HepG2 (cell line): ENCODE results near the gene CDH23. TPM values are rescaled to one million over a fixed set of nuclear protein-coding genes. Genes with fewer than 3 reads are reported as not detected.

Experiments used
- ADNP ChIP-seq: sonication (generic); formaldehyde crosslinking; IDR thresholded peaks from 2 replicates; pipeline ENCODE4 v1.4.0; 2020; ENCODE audit warnings: missing genetic modification reagents
- CEBPB ChIP-seq: IDR thresholded peaks from 2 replicates; pipeline ENCODE4 v1.6.1; 2011; ENCODE audit warnings: low read depth, low read length, improper control_type of control experiment, borderline replicate concordance
- CREBL2 ChIP-seq: sonication (generic); formaldehyde crosslinking; IDR thresholded peaks from 2 replicates; pipeline ENCODE4 v1.8.1; 2023; ENCODE audit warnings: missing genetic modification reagents, mild to moderate bottlenecking, borderline replicate concordance
- ETV6 ChIP-seq: sonication (generic); formaldehyde crosslinking; conservative IDR thresholded peaks from 2 replicates; pipeline ENCODE4 v1.4.0; 2020; ENCODE audit warnings: missing genetic modification reagents
- HBP1 ChIP-seq: IDR thresholded peaks from 2 replicates; pipeline ENCODE4 v1.6.1; 2016; ENCODE audit warnings: low read depth, control low read depth
- KDM1A ChIP-seq: IDR thresholded peaks from 2 replicates; pipeline ENCODE4 v1.6.1; 2016; ENCODE audit warnings: missing compliant biosample characterization
- MBD4 ChIP-seq: IDR thresholded peaks from 2 replicates; pipeline ENCODE4 v1.6.1; 2012; ENCODE audit warnings: low read length, inconsistent platforms, borderline replicate concordance
- MXD1 ChIP-seq: sonication (generic); formaldehyde crosslinking; IDR thresholded peaks from 2 replicates; pipeline ENCODE4 v1.4.0; 2020; ENCODE audit warnings: mild to moderate bottlenecking, missing genetic modification reagents
- NFATC3 ChIP-seq: sonication (generic); formaldehyde crosslinking; IDR thresholded peaks from 2 replicates; pipeline ENCODE4 v1.5.1; 2020; ENCODE audit warnings: mild to moderate bottlenecking, missing genetic modification reagents
- PBX2 ChIP-seq: IDR thresholded peaks from 2 replicates; pipeline ENCODE4 v1.6.1; 2016; ENCODE audit warnings: control low read depth
- PLSCR1 ChIP-seq: sonication (generic); formaldehyde crosslinking; IDR thresholded peaks from 2 replicates; pipeline ENCODE4 v1.5.0; 2020; ENCODE audit warnings: missing genetic modification reagents, mild to moderate bottlenecking, borderline replicate concordance
- RBM39 ChIP-seq: fragments of 200-400 bp; formaldehyde crosslinking; IDR thresholded peaks from one replicate; pipeline ENCODE4 v1.6.1; 2018; ENCODE audit warnings: antibody characterized with exemption, mild to moderate bottlenecking, low read depth, low read length; ENCODE audit not compliant: poor library complexity, severe bottlenecking
- SATB2 ChIP-seq: sonication (generic); formaldehyde crosslinking; IDR thresholded peaks from 2 replicates; pipeline ENCODE4 v1.5.0; 2020; ENCODE audit warnings: missing genetic modification reagents
- SKIL ChIP-seq: sonication (generic); formaldehyde crosslinking; IDR thresholded peaks from 2 replicates; pipeline ENCODE4 v1.8.0; 2022; ENCODE audit warnings: missing genetic modification reagents, mild to moderate bottlenecking, moderate library complexity, borderline replicate concordance
- SMARCE1 ChIP-seq: fragments of 450-650 bp; IDR thresholded peaks from 2 replicates; pipeline ENCODE4 v1.6.1; 2017; ENCODE audit warnings: borderline replicate concordance
- SNAPC2 ChIP-seq: sonication (generic); formaldehyde crosslinking; IDR thresholded peaks from 2 replicates; pipeline ENCODE4 v1.8.1; 2022; ENCODE audit warnings: mild to moderate bottlenecking, missing genetic modification reagents
- TBP ChIP-seq: sonication (generic); formaldehyde crosslinking; IDR thresholded peaks from 2 replicates; pipeline ENCODE4 v1.5.0; 2020; ENCODE audit warnings: missing genetic modification reagents
- ZBTB3 ChIP-seq: sonication (generic); formaldehyde crosslinking; IDR thresholded peaks from 2 replicates; pipeline ENCODE4 v1.4.0; 2020; ENCODE audit warnings: low read depth, mild to moderate bottlenecking, moderate library complexity, missing genetic modification reagents, borderline replicate concordance
- ZEB1 ChIP-seq: IDR thresholded peaks from 2 replicates; pipeline ENCODE4 v1.6.1; 2012; ENCODE audit warnings: mild to moderate bottlenecking, low read depth, inconsistent platforms; ENCODE audit not compliant: insufficient replicate concordance
- ZNF143 ChIP-seq: sonication (generic); formaldehyde crosslinking; IDR thresholded peaks from 2 replicates; pipeline ENCODE4 v1.4.0; 2020; ENCODE audit warnings: missing genetic modification reagents
- ZNF207 ChIP-seq: fragments of 450-650 bp; IDR thresholded peaks from 2 replicates; pipeline ENCODE4 v1.6.1; 2016; ENCODE audit warnings: antibody characterized with exemption, borderline replicate concordance
- ZNF891 ChIP-seq: sonication (generic); formaldehyde crosslinking; IDR thresholded peaks from 2 replicates; pipeline ENCODE4 v1.5.0; 2020; ENCODE audit warnings: mild to moderate bottlenecking, missing genetic modification reagents
- ZSCAN22 ChIP-seq: sonication (generic); formaldehyde crosslinking; IDR thresholded peaks from 2 replicates; pipeline ENCODE4 v1.4.0; 2020; ENCODE audit warnings: mild to moderate bottlenecking, missing genetic modification reagents
- polyA plus RNA-seq, 8 experiments: library from polyadenylated mRNA; depleted of rRNA in 3 of 8; stranded (reverse) in 7 of 8; unstranded in 1 of 8; fragments of >200 nt; fragmentation: Illumina TruSeq in 4 of 8; extraction: Trizol in 4 of 8; gene quantifications; 2 replicates each; pipeline versions ENCODE4 v1.2.1 to v1.2.3, GENCODE V29; 2011 to 2016; ENCODE audit warnings: low read depth in 4 of 8, missing spikeins in 1 of 8, mixed read lengths in 1 of 8; ENCODE audit not compliant: insufficient read depth in 1 of 8
- total RNA-seq, 5 experiments: library from RNA; depleted of rRNA; stranded (reverse); fragments of >200 nt; fragmentation: Illumina TruSeq; extraction: Trizol; gene quantifications; 2 replicates each; pipeline ENCODE4 v1.2.3, GENCODE V29; 2016; ENCODE audit warnings: low read depth in 1 of 5

Gene CDH23
- total and polyA plus RNA-seq, 2 of the 13 experiments (the other 11 are each of a cell fraction or from before 2014, with no cell fraction given), result 0.13 TPM; not detected in 1

- TF ChIP-seq SKIL (CRISPR knock-in tag) (peak; percentile 79), RBM39 (peak; percentile 61), PBX2 (CRISPR knock-in tag) (no peak), KDM1A (no peak), ZNF207 (no peak), PLSCR1 (no peak), TBP (CRISPR knock-in tag) (no peak), SNAPC2 (CRISPR knock-in tag) (no peak), ADNP (CRISPR knock-in tag) (peak; percentile 44; the same call in 1 of the 2 replicates), SATB2 (CRISPR knock-in tag) (no peak), CEBPB (0 out of 2 replicates have a peak, but pooled peaks have one; percentile 3), ZNF891 (0 out of 2 replicates have a peak, but pooled peaks have one; percentile 33), ZSCAN22 (CRISPR knock-in tag) (peak; percentile 41; the same call in 1 of the 2 replicates), MBD4 (no peak), ETV6 (peak; percentile 70; the same call in 1 of the 2 replicates), ZNF143 (CRISPR knock-in tag) (peak; percentile 69), ZEB1 (no peak), ZBTB3 (CRISPR knock-in tag) (0 out of 2 replicates have a peak, but pooled peaks have one; percentile 61), SMARCE1 (no peak), CREBL2 (CRISPR knock-in tag) (no peak), HBP1 (no peak), MXD1 (CRISPR knock-in tag) (no peak), NFATC3 (no peak)
These were observed 48.9 kb upstream of the CDH23 start (continued) for GRCh38 chr10:71347587-71348395.
